Measurements from ENCODE around the gene CCNG2.

Gene CCNG2

DNA sequence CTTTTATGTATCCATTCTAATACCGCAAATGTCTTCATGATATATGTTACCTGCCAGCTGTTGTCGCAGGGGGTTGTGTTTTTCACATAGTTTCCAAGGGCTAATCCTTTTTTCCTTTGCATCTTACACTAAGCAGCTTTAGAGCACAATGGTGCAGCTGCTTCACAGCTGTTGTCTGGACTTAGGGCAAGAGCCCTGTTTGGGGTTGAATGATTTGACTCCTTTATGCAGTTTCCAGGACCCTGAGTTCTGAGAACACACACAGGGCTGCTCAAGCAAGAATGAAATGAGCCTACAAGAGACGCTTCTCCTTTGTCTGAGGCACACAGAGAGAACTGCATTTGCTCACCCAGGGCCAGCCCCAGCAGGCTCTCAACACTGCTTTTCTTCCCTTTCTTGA, 20.2 kb downstream of the CCNG2 start:
- no peak for DNase-seq (ENCODE audit: low read depth, low spot score)

DNA sequence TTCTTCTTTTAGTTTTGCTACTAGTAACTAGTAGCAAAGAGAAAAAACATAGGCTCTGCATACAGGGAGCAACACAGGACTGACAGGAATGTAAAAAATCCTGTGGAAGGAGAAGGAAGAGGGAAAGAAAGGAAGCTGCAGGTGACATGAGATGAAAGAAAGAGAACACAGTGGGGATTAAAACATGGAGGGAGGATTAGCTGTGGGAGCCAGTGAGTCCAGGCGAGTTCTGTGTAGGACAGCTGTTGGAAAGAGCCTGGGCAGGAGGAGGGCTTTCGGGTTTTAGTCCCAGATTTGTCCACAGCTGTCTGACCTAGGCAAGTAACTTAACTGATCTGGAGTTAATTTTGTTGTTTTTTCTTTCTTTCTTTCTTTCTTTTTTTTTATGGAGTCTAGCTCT, 21.6 kb downstream of the CCNG2 start:
- no peak for DNase-seq (ENCODE audit: low read depth, low spot score)

DNA sequence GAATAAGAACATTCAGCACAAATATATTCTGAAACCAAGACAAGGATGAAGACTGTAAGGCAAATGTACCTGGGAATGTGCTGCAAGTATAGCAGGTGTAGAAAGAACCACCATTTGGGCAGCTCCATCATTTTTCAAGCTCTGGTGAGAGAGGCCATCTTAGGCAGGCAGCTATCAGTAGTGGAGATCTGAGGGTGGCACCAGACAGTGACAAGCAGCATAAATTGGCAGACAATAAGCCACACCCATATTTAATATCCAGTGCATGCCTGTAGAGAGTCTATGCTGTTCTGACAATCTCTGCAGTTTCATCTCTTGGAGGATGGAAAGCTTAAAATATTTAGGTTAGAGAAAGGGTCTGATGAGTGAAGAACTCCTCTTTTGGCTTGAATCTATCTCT, 22.5 kb downstream of the CCNG2 start:
- no peak for DNase-seq (ENCODE audit: low read depth, low spot score)

DNA sequence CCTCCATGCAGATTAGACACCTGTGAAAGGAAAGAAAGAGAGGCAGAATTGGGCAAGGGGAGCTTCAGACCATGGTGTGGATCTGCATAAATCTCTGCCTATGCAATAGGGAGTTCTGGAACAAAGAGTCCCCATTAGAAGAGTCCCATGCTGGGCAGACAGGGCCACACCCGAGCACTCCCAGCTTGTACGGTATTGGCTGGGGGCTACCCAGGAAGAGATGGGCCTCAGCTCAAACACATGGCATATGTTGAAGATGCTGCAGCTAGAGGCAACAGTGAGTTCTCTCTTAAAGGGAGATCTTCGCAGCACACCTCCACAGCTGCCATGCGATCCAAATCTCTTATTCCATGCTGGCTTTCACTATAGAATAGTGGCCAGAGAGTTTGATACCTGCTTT, 24.7 kb downstream of the CCNG2 start:
- DNase-seq (ENCODE audit: low read depth, low spot score) = no peak

DNA sequence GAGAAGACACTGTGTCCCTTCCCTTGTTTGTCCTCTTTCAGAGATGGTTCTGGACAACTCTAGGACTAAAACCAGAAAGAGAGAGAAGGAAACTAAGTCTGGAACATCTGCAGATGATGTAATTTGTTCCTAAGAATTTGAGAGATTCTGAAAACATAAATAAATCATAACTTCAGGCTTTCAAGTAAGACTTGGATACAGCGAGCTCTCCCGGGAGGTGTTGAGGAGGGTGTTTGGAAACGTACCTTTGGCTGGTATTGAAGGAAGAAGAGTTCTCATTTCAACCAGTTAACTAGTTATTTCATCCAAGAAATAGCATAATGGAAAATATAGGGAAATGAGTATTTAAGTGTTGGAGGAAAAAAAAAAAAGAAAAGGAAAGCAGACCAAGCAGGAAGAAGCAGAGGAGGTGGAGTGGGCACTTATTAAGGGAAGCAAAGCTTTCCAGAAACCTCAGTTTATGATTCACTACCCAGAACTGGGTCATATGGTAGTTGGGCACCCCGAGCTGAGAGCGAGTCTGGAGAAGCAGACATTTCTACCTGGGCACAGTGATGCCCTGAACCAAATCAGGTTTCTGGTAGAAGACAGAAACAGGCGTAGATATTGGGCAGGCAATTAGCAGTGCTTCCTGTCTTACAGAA, 26.9 kb downstream of the CCNG2 start:
- no peak for DNase-seq (ENCODE audit: low read depth, low spot score)

DNA sequence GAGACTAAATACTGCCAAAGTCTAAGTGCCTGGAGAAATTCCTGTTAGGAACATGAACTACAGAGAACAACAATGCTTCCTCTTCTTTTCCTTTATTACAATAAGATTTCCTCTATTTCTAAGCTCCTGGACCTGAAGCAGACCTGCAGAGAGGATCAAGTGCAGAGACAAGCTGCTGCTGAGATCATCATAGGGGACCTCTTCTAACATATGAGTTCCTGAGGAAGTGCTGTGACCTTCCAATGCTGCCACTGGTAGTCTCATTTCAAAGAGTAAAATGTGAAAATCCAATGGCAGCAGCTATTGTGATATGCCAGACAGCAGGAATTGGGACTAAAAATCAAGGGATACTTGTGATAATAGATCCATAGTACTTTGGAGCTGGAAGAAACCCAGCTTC, 28.0 kb downstream of the CCNG2 start:
- DNase-seq (ENCODE audit: low read depth, low spot score) = no peak

DNA sequence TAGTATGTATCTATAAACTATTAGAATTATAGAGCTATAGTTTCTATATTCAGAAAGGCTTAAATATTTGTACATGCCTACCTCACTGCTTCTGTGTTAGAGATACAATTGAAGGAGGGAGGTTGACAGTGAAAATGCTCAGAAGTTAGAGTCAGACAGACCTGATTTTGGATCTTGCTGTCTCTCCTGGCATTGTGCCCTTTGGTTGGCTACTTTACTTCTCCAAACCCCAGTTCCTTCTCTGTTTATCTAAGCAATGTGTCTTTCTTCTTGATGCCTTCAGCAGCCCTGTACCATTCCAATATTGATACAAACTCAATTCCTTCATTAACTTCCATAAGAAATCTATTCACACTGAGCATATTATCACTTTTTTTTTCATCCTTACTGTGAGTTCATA, 28.7 kb downstream of the CCNG2 start:
- no peak for DNase-seq (ENCODE audit: low read depth, low spot score)

DNA sequence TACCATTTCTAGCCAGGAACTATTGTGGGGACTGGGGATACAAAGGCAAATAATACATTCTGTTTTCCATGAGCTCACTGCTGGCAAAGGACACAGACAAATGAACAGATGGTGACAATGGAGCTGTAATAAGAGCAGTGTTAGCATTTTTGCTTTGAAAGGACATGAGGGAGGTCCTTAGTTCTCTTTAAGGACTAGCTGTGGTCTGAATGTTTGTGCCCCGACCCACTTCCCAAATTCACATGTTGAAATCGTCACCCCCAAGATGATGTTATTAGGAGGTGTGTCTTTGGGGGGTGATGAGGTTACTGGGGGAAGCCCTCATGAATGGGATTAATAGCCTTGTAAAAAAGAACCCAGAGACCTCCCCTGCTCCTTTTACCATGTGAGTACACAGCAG, 30.3 kb downstream of the CCNG2 start:
- no peak for DNase-seq (ENCODE audit: low read depth, low spot score)

DNA sequence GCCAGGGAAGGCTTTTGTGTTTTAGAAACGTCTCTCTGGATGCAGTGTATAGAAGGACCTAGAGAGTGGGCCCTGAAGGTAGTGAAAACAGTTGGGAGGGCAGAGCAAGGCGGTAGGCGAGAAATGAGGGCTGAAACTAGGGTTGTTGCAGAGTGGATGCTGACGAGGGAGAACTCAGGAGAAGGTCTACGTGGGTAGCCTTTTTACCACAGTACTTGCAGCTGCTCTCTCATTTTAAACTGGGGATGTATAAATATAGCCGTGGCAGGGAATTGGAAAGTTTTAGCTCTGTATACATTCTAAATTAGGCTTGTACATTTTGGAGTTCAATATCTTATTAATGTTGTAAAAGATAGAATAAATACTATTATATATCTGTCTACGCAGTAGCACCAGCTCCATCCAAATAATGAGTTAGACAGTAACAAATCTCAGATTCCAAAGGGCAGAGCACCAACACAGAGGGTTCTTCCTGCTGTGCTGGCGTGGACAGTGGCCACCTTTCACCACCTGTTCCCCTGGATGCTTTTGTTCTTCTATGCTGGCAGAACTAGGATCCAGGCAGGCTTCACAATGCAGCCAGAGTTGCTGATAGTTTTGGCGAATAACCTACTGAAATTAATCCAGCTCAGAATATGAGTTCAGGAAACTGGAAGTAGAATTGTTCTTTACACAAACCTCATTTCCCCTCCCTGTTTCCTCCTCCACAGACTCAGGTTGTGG, 31.7 kb downstream of the CCNG2 start:
- no peak for DNase-seq (ENCODE audit: low read depth, low spot score)

DNA sequence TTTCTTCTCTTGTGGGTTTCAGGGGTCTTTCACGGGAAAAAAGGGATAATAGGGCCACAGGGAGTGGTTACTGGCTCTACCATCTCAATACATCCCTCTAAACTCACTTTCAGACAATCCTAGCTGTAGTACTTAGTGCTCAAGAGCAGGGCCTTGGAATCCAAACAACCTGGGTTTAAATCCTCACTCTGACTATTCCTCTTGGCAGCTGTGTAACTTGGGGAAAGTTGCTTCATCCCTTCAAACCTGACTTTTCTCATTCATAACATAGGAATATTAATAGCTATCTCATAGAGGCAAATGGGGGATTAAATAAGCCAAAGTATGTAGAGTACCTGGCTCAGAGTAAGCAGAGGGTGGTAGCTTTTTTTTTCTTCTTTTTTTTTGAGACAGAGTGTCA, 32.4 kb downstream of the CCNG2 start:
- DNase-seq (ENCODE audit: low read depth, low spot score) = no peak

DNA sequence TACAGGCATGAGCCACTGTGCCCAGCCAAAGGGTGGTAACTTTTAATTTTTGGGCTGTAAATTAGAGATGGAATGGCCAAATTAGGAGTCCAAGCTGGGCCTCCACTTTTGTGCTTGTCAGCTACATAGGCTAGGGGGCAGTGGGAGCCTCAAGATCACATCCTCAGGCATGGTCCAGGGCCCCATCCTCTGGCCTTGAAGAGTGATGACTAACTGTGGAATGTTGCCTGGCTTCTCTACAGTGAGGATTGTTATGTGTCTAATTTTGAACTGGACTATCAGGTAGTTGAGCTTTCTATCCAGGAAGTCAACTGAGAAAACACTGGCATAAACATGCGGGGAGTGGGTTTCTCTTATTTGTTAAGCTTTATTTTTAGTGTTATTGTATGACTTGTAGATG, 33.0 kb downstream of the CCNG2 start:
- no peak for DNase-seq (ENCODE audit: low read depth, low spot score)

DNA sequence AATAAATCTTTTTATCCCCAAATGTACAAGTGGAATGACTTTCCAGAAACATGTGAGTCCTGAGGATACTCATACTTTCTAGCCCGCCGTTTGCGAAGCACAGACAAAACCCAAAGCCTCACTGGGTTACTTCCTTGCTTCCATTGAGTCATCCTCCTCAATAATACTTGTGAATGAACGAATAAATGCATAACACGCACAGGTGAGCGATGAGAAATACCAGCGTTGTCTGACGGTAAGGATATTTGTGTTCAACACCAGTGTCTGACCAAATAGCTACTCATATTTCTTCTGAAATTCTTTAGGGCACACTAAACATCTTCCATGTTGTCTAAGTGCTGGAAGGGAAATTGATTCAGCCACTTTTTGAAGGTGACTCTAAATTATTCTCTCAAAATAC, 36.0 kb downstream of the CCNG2 start:
- no peak for DNase-seq (ENCODE audit: low read depth, low spot score)

DNA sequence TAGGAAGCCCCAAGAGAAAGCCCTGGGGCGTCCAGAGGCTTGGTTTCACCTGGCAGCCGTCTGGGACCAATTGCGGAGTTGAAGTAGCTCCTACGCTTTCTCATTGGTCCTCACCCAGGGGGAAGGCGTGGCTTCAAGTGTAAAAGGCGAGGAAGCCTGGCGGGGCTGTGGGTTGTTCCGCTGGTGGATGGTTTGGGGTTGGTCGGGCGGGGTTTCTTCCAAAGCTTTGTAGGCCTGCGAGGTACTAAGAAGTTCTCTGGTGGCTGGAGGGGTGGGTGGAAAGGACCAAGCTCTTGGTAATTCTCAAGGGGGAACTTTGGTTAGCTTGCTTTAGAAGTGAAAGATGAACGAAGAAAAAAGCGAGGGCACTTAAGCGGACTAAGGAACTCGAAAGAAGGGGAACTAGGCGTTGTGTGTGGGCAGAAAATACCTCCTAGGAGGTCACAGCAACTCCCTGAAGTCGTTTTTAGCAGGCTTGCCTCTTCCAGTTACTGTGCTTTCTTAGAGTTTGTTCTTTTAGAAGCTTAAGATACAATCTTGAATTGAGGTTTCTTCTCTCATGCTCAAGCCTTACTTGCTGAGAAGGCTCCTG, 36.6 kb downstream of the CCNG2 start:
- DNase-seq (ENCODE audit: low read depth, low spot score) = peak; percentile 82

DNA sequence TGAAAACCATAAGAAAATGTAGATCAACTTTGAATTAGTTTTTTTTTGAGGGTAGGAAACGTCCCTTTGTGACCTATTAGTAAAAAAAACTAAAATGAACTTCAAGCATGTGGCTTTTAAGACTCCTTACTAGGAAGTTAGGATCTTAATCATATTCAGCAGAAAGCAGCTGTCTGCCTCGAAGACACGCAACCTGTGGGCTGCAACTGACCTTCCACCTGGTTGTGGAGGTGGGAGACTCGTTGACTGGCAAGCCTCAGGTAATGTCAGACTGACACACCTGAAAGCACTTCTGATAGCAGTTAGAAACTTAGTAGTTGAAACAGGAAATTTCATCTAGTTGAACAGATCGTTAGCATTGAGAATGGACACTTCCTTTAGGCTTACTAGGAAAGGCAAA, 37.4 kb downstream of the CCNG2 start:
- DNase-seq (ENCODE audit: low read depth, low spot score) = no peak

DNA sequence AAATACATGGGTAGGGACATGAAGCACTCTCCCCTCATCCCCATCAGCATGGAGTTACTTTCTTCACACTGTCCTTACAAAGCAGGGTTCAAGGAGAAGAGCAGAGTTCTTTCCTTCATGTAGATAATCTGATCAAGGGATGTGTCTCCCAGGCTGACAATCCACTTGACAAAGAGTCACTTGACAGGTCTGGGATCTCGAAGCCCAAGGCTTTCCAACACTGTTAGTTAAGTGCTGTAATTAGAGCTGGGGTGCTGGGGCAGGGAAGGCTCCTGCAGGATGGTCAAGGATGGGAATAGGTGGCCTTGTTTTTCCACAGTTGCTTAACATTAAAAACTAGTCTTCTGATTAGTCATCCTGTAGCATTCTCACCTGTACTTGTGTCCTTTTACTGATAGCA, 38.0 kb downstream of the CCNG2 start:
- DNase-seq (ENCODE audit: low read depth, low spot score) = no peak

DNA sequence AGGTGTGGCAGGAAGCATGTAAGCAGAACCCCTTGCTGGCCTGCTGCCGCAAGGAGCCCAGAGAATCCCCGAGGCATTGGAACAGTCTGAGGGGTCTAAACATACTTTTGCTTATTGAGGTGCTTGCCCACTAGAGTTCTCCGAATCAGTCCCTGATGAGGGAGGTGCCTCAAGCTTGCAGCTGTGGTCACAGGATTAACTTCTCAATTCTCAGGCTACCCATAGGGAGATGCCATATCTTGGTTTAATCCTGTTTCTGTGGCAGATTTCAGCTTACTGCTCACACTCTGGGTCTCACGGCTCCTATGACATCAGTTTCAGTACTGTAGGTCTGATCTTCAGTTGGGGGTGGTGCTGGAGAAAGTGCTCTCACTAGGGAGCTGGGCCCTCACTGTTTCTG, 39.9 kb downstream of the CCNG2 start:
- no peak for DNase-seq (ENCODE audit: low read depth, low spot score)

DNA sequence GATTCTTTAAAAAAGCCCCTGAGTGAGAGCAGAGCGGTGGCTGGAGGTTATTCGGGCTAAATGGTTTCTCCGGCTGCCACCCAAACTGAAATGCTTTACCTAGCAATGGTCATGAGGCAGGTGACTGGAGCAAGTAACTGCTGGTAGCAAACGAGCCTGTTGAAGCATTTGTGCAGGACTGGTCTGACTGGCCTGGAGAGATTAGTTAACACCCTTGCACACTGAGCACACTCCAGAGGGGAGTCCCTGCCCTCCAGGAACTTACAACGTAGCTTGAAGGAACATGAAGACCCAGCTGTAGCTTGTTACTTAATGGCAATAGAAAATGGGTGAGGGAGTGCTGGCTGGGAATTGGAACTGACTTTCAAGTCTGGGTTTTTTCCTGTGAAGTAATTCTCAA, 40.4 kb downstream of the CCNG2 start:
- no peak for DNase-seq (ENCODE audit: low read depth, low spot score)

DNA sequence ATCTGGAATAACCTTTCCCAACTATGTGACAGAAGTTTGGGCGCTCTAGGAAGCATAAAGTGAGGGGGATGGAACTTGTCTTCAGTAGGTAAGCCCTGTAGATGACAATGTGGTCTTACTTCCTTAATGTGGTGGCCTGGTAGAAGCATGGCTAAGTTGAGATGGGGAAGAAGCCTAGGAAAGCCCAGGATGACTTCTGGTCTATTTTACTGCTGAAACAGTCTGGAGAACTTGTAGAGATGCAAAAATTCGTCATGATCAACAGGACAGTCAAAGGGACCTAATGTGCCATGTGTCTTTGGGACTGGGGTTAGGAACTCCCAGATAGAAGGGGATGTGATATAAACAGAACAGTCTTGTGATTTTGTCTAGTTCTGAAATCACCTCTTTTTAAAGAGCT, 40.8 kb downstream of the CCNG2 start:
- no peak for DNase-seq (ENCODE audit: low read depth, low spot score)

DNA sequence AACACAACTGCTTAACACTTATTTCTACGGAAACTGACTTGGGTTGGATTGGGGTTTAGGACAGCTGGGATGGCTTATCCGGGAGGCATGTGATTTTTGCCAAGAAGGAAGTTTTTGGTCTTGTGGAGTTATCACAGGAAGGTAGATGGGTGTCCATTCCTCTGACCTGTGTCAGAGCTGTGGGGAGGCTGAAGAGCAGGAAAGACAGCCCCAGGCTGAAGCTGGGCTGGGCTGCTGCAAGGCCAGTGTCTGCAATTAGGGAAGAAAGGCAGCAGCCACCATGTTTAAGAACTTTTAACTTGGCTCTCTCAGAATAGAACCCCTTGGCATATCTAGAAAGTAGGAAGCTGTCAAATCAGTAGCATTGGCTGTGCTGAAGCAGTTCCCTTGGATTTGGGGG, 42.3 kb downstream of the CCNG2 start:
- no peak for DNase-seq (ENCODE audit: low read depth, low spot score)

DNA sequence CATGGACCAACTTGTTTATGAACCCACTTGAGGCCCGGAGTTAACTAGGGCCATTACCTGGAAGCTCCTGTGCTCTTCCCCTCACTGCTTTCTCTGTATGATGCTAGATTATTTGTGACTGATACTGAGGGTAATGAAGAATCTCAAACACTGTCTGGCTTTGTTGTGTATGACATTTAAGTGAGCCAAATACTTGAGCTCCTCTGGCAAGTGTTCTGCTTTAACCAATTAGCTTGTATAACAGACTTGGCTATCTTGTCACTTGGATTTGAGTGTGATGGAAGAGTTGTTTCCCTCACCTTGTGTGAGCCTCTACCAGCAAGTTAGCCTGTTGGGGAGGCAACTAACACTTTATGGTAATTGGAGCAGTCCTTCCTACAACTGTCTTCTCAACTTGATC, 42.7 kb downstream of the CCNG2 start:
- DNase-seq (ENCODE audit: low read depth, low spot score) = no peak

DNA sequence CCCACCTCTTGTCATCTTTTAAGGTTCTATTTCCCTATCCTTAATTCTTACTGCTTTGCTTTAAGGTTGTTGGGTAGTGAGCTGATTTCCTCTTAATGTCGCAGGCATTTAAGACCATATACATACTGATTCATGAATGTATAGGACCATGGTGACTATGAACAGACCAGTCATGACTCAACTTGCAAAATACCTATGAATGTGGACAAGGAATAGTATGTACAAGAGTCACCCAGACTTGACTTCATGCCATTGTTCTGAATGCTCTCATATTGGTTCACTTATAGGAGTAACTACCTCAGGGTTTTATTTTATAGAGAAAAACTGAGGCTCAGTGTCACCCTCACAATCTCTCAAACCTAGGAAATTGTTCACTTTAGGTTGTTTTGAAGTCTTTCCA, 44.3 kb downstream of the CCNG2 start:
- no peak for DNase-seq (ENCODE audit: low read depth, low spot score)

DNA sequence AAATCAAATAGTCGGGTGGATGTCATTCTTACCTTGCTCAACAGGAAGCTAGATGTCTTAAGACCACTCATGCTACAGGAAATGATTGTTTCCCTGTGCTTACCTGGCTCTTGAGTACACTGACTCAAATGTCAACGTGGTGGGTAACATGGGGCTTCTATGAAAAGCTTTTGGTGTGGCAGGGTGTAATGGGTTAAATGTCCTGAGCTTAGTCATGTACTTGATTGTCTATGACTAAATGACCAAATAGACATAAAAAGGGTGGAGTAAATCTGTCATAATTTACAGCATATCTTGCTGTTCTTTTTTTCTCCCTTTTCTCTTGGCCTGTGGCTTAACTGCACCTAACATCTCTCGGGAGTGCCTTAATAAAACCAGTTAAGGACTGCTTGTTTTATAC, 44.9 kb downstream of the CCNG2 start:
- no peak for DNase-seq (ENCODE audit: low read depth, low spot score)

DNA sequence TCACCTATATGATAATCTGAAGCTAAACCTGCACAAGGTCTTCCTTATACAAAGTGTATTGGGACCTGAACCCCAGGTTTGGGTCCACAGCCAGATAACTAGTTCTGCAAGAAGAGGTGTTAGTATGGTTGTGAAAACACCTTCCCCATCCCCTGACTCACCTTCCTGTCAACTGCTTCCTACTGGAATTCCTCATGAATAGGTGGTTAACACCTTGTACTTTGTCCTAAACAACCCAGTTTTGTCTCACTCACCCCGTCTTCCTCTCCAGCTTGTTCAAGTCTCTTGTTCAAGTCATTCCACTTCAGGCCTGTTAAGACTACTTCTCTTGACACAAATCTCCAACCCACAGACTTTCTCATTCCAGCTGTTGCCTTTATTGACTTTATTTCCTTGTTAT, 45.5 kb downstream of the CCNG2 start:
- no peak for DNase-seq (ENCODE audit: low read depth, low spot score)

Measured in iPS DF 19.7 (cell line).